ENCODE measurements around the gene CASK. TPM values are rescaled to one million over a fixed set of nuclear protein-coding genes. Genes with fewer than 3 reads are reported as not detected.

Gene CASK
- total and polyA plus RNA-seq, 2 of the 13 experiments (the other 11 are each of a cell fraction or from before 2014, with no cell fraction given) = 14.5 to 16.0 TPM

DNA sequence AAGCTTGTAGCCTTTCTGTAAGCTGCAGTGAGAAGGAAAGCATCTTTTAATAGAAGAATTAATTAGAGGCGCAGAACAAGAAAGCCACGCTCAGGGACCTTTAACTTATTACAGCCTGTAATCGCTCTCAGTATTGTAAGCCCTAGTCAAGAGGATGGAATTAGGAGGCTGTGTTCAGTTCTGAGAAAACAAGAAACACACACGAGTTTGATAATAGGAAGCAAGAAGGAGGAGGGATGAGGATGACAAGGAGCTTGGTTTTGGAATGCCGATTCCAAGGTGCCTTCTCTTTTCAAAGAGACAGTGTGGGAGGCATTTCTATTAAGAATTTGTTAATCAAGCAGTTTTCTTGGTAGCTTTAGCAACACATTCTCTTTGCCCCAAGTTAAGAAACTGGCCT lies 406.9 kb downstream of the CASK start:
- Histone ChIP-seq H3K4me1 (ENCODE audit: insufficient read depth, low read length) (no peaks in the 10 kb centered on the region), H3K9me3 (ENCODE audit: low read length) (no peaks in the 10 kb centered on the region), H3K36me3 (replicated peaks in 1 of 2; ENCODE audit: control insufficient read depth in 1 of 2, insufficient read depth in 2 of 2, low read length in 2 of 2) (no peaks in the 10 kb centered on the region), H3K27me3 (ENCODE audit: control insufficient read depth in 1 of 2, insufficient read depth in 2 of 2, low read length in 2 of 2) (no peaks in the 10 kb centered on the region), H4K20me1 (ENCODE audit: insufficient read depth, low read length) (no peaks in the 10 kb centered on the region), H3K9ac (ENCODE audit: insufficient read depth, low read depth, low read length) (no peak overlapping the region), H3K27ac (ENCODE audit: extremely low read length, insufficient read depth, low read length) (no peak overlapping the region), H2AFZ (ENCODE audit: low read length) (no peak overlapping the region), H3K79me2 (ENCODE audit: insufficient read depth, low read length) (no peaks in the 10 kb centered on the region), H3K4me3 (replicated peaks in 1 of 3; ENCODE audit: insufficient read depth in 1 of 3, low read depth in 2 of 3, low read length in 3 of 3) (no peak overlapping the region), H3K4me2 (ENCODE audit: low read depth, low read length) (no peak overlapping the region)
- FAIRE-seq = no peak
- WGBS (ENCODE audit: low lambda C conversion rate) = 99% methylated on average over 5 of the region's 5 CpGs
- CTCF ChIA-PET (ENCODE audit: low intra/inter-chr PET ratio, low total read pairs) = no interaction called here
- TF ChIP-seq KLF11 (CRISPR knock-in tag; IDR thresholded peaks at IDR 0.05) (no peak), FOXP1 (IDR thresholded peaks at IDR 0.05) (no peak), FOXP1 (CRISPR knock-in tag; IDR thresholded peaks at IDR 0.05) (no peak), ZNF530 (CRISPR knock-in tag; IDR thresholded peaks at IDR 0.05; ENCODE audit: low read depth) (no peak), NR2F6 (IDR thresholded peaks at IDR 0.05) (no peak), NR2F6 (CRISPR knock-in tag; IDR thresholded peaks at IDR 0.05) (no peak), EZH2 (conservative IDR thresholded peaks at IDR 0.05; ENCODE audit: low read depth, low read length) (no peak), ZNF205 (CRISPR knock-in tag; IDR thresholded peaks at IDR 0.05) (no peak), ATF7 (IDR thresholded peaks at IDR 0.05) (no peak), ATF7 (CRISPR knock-in tag; IDR thresholded peaks at IDR 0.05) (no peak), ZSCAN30 (CRISPR knock-in tag; IDR thresholded peaks at IDR 0.05) (no peak), SOX13 (IDR thresholded peaks at IDR 0.05) (no peak), SOX13 (CRISPR knock-in tag; conservative IDR thresholded peaks at IDR 0.05 in 1 of 2, IDR thresholded peaks at IDR 0.05 in 1 of 2) (no peak), RARG (CRISPR knock-in tag; IDR thresholded peaks at IDR 0.05; ENCODE audit: low read depth) (no peak), ZNF441 (CRISPR knock-in tag; IDR thresholded peaks at IDR 0.05; ENCODE audit: borderline replicate concordance) (no peak), ZNF234 (CRISPR knock-in tag; conservative IDR thresholded peaks at IDR 0.05) (no peak), ZNF781 (CRISPR knock-in tag; IDR thresholded peaks at IDR 0.05; ENCODE audit: borderline replicate concordance, not compliant biosample characterization) (no peak)
- TF ChIP-seq, protein P1, sequence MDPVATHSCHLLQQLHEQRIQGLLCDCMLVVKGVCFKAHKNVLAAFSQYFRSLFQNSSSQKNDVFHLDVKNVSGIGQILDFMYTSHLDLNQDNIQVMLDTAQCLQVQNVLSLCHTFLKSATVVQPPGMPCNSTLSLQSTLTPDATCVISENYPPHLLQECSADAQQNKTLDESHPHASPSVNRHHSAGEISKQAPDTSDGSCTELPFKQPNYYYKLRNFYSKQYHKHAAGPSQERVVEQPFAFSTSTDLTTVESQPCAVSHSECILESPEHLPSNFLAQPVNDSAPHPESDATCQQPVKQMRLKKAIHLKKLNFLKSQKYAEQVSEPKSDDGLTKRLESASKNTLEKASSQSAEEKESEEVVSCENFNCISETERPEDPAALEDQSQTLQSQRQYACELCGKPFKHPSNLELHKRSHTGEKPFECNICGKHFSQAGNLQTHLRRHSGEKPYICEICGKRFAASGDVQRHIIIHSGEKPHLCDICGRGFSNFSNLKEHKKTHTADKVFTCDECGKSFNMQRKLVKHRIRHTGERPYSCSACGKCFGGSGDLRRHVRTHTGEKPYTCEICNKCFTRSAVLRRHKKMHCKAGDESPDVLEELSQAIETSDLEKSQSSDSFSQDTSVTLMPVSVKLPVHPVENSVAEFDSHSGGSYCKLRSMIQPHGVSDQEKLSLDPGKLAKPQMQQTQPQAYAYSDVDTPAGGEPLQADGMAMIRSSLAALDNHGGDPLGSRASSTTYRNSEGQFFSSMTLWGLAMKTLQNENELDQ (CRISPR knock-in tag; IDR thresholded peaks at IDR 0.05; ENCODE audit: borderline replicate concordance) = no peak
- TF ChIP-seq, protein P2, sequence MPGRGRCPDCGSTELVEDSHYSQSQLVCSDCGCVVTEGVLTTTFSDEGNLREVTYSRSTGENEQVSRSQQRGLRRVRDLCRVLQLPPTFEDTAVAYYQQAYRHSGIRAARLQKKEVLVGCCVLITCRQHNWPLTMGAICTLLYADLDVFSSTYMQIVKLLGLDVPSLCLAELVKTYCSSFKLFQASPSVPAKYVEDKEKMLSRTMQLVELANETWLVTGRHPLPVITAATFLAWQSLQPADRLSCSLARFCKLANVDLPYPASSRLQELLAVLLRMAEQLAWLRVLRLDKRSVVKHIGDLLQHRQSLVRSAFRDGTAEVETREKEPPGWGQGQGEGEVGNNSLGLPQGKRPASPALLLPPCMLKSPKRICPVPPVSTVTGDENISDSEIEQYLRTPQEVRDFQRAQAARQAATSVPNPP (CRISPR knock-in tag; IDR thresholded peaks at IDR 0.05) = no peak
- TF ChIP-seq, protein P3, sequence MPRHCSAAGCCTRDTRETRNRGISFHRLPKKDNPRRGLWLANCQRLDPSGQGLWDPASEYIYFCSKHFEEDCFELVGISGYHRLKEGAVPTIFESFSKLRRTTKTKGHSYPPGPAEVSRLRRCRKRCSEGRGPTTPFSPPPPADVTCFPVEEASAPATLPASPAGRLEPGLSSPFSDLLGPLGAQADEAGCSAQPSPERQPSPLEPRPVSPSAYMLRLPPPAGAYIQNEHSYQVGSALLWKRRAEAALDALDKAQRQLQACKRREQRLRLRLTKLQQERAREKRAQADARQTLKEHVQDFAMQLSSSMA (CRISPR knock-in tag; IDR thresholded peaks at IDR 0.05) = no peak
- BruUV-seq (replicated peaks) = no TSS peak
- no peak for DNase-seq (ENCODE audit: low spot score)
- in situ Hi-C loops (cut with HindIII; ENCODE audit: extremely low pct_ligation_motif_present, low pct_unique_long_range_greater_than_20kb) = no loop called here
- ATAC-seq = no peak
- intact Hi-C loops (cut with micrococcal nuclease; ENCODE audit: unreplicated experiment) = no loop called here
- POLR2A ChIA-PET = no interaction called here

Data from HepG2 (cell line).